GM20000 (cell line): Measurements from ENCODE around the gene ARPP19.
A peak's percentile ranks its signal among the peaks of the same experiment; 100 is the strongest.

Source experiments
- DNase-seq: peaks from one replicate; pipeline ENCODE4 v3.0.0; 2012; ENCODE audit warnings: low spot score
- CTCF ChIP-seq: IDR thresholded peaks from 2 replicates; pipeline ENCODE4 v1.5.1; 2012; ENCODE audit warnings: mild to moderate bottlenecking, control low read depth; ENCODE audit errors: extremely low read depth, missing control alignments

ARPP19 gene

GRCh38 chr15:52540374-52541012 lies 28.3 kb downstream of the ARPP19 start:
- TF ChIP-seq CTCF = no peak
- no peak for DNase-seq

GRCh38 chr15:52537459-52537858 lies 31.4 kb downstream of the ARPP19 start:
- no peak for DNase-seq
- no peak for TF ChIP-seq CTCF

- no peak for TF ChIP-seq CTCF
- no peak for DNase-seq
Measured at GRCh38 chr15:52532427-52532826, 36.4 kb downstream of the ARPP19 start.

GRCh38 chr15:52529940-52530339 lies 38.9 kb downstream of the ARPP19 start:
- no peak for DNase-seq
- TF ChIP-seq CTCF = no peak

GRCh38 chr15:52529341-52529924 lies 39.4 kb downstream of the ARPP19 start:
- DNase-seq = peak; percentile 46
- no peak for TF ChIP-seq CTCF

GRCh38 chr15:52528564-52529340 lies 40.1 kb downstream of the ARPP19 start, which contains the start of gene MYO5A:
TSS of gene MYO5A (minus strand) at chr15:52528880. CDS start at chr15:52528806, 74 bp downstream.
- peak; percentile 93 for DNase-seq
- no peak for TF ChIP-seq CTCF
